Choroid plexus epithelial cell (primary cell): ENCODE results near the gene CELF2.

ENCODE experiments used
- DNase-seq: peaks from one replicate; pipeline ENCODE4 v3.0.0-alpha.2; 2010; ENCODE audit warnings: low read depth
- H3K4me3 ChIP-seq: 2 replicates; pipeline ENCODE4 v1.5.1; 2011; ENCODE audit warnings: low read depth, mild to moderate bottlenecking, control low read depth, low read length, moderate library complexity
- TF ChIP-seq, protein P1 (sequence below): conservative IDR thresholded peaks from 2 replicates; pipeline ENCODE4 v1.5.1; 2011; ENCODE audit warnings: low read depth, mild to moderate bottlenecking, control low read depth, inconsistent platforms, low read length, moderate library complexity

The CELF2 gene

DNA sequence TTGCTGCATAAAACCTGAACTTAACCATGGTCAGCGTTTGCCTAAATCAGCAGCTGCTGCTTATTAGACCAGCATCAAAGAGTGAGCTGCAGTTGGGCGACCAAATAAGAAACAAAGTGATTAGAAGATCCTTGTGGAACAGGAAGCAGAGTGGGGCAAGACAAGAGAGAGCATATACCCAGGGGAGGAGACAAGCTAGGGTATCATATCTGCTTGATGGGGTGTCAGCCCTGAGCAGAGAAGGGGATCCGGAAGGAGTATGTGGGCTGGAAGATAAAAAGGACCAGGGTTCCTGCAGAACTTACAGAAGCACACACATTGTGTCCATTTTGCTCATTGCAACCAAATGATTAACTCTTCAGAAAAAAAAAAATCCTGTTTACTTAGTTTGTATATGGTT lies 213.6 kb downstream of the CELF2 start:
- TF ChIP-seq, protein P1, sequence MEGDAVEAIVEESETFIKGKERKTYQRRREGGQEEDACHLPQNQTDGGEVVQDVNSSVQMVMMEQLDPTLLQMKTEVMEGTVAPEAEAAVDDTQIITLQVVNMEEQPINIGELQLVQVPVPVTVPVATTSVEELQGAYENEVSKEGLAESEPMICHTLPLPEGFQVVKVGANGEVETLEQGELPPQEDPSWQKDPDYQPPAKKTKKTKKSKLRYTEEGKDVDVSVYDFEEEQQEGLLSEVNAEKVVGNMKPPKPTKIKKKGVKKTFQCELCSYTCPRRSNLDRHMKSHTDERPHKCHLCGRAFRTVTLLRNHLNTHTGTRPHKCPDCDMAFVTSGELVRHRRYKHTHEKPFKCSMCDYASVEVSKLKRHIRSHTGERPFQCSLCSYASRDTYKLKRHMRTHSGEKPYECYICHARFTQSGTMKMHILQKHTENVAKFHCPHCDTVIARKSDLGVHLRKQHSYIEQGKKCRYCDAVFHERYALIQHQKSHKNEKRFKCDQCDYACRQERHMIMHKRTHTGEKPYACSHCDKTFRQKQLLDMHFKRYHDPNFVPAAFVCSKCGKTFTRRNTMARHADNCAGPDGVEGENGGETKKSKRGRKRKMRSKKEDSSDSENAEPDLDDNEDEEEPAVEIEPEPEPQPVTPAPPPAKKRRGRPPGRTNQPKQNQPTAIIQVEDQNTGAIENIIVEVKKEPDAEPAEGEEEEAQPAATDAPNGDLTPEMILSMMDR = no peak
- no peak for DNase-seq
- H3K4me3 ChIP-seq = no peak overlapping the region

GRCh38 chr10:11232222-11232961 lies 214.7 kb downstream of the CELF2 start:
- TF ChIP-seq, protein P1 = no peak
- DNase-seq = no peak
- H3K4me3 ChIP-seq = no peak overlapping the region

- H3K4me3 ChIP-seq = no peak overlapping the region
- no peak for DNase-seq
- TF ChIP-seq, protein P1 = no peak
Measured at GRCh38 chr10:11234857-11235531, 217.3 kb downstream of the CELF2 start.

- TF ChIP-seq, protein P1 = no peak
- DNase-seq = no peak
- H3K4me3 ChIP-seq = no peak overlapping the region
Measured at GRCh38 chr10:11235771-11236170, 218.1 kb downstream of the CELF2 start.

GRCh38 chr10:11236234-11236633 lies 218.6 kb downstream of the CELF2 start:
- TF ChIP-seq, protein P1 = no peak
- no peak overlapping the region for H3K4me3 ChIP-seq
- no peak for DNase-seq

- no peak for DNase-seq
- no peak overlapping the region for H3K4me3 ChIP-seq
- TF ChIP-seq, protein P1 = no peak
Measured at GRCh38 chr10:11237571-11237970, 219.9 kb downstream of the CELF2 start.
